Suprapubic skin (tissue), 4 donors: ENCODE results near the gene BIN1. TPM values are rescaled to one million over a fixed set of nuclear protein-coding genes. Genes with fewer than 3 reads are reported as not detected.

Source experiments
- DNase-seq, 2 donors: peaks; one replicate each; pipeline ENCODE4 v3.0.0-alpha.2; 2019; ENCODE audit warnings: low spot score in 2 of 2
- H3K27ac ChIP-seq: fragments of 200-600 bp; sonication (generic); one replicate; pipeline ENCODE4 v1.5.1; 2019
- H3K27me3 ChIP-seq: fragments of 200-600 bp; sonication (generic); one replicate; pipeline ENCODE4 v1.5.1; 2019
- H3K36me3 ChIP-seq: fragments of 200-600 bp; sonication (generic); one replicate; pipeline ENCODE4 v1.5.1; 2019
- H3K4me1 ChIP-seq: fragments of 200-600 bp; sonication (generic); one replicate; pipeline ENCODE4 v1.5.1; 2019
- H3K4me3 ChIP-seq: fragments of 200-600 bp; sonication (generic); one replicate; pipeline ENCODE4 v1.5.1; 2019; ENCODE audit warnings: mild to moderate bottlenecking
- H3K9me3 ChIP-seq: fragments of 200-600 bp; sonication (generic); one replicate; pipeline ENCODE4 v1.5.1; 2019
- EP300 ChIP-seq: sonication (generic); formaldehyde crosslinking; IDR thresholded peaks from one replicate; pipeline ENCODE4 v1.6.1; 2017; ENCODE audit warnings: antibody characterized with exemption
- POLR2A ChIP-seq, 2 donors: fragments of 450-650 bp; IDR thresholded peaks; one replicate each; pipeline ENCODE4 v1.6.1; 2017; ENCODE audit warnings: antibody characterized with exemption in 2 of 2, mild to moderate bottlenecking in 2 of 2, moderate library complexity in 2 of 2
- POLR2AphosphoS5 ChIP-seq, 3 donors: sonication (generic); formaldehyde crosslinking; IDR thresholded peaks; one replicate each; pipeline ENCODE4 v1.6.1; 2017; ENCODE audit warnings: antibody characterized with exemption in 3 of 3
- WGBS: methylation state at CpG from one replicate; pipeline ENCODE4 v1.1.5; 2018; 5-methylcytosine and 5-hydroxymethylcytosine counted together
- total RNA-seq, 4 donors: library from RNA; depleted of rRNA; stranded (reverse); fragments of >200 nt; gene quantifications; one replicate each; pipeline ENCODE4 v1.1.0, GENCODE V29; 2016
- TF ChIP-seq, protein P1 (sequence below), 2 donors: fragments of 200-600 bp in 1 of 2; fragments of 450-650 bp in 1 of 2; sonication (generic) in 1 of 2; IDR thresholded peaks; one replicate each; pipeline ENCODE4 v1.5.1; 2016 to 2019; ENCODE audit warnings: antibody characterized with exemption in 2 of 2, mild to moderate bottlenecking in 1 of 2, moderate library complexity in 1 of 2

Gene BIN1
- total RNA-seq, 4 donors from 2014 or later = 5.6 to 13.3 (median 8.8) TPM

DNA sequence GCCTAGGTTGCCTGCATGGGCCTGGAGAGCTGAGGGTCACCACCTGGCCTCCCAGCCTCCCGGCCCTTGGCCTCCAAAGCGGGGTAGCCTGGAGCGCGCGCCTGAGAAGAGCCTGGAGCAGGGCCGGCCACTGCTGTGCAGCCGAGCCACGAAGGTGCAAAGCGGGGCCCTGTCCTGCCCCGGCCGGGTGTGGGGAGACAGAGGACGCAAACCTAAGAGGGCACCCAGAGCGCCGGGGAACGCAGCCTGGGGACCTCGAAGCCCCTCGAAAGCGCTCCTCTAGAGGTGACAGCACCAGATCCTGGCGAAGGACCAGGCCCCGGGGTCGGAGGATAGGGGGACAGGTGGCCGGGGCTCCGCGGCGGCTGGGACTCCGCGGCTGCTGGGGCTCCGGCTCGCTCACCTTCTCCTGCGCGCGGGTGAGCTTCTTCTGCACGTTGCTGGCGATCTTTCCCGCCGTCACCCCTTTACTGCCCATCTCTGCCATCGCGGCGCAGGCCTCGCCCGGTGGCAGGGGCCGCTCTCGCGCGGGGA is 430 bp downstream of the BIN1 start:
- Histone ChIP-seq H3K27ac (peak overlapping the region; percentile 77), H3K9me3 (no peaks in the 10 kb centered on the region), H3K4me3 (peak overlapping the region; percentile 87), H3K4me1 (peaks cover 37% of the 10 kb centered on the region), H3K27me3 (no peaks in the 10 kb centered on the region), H3K36me3 (no peaks in the 10 kb centered on the region)
- under 1% methylated on average over 19 of the region's 45 CpGs for WGBS
- DNase-seq = peak; percentile 76 to 78
- TF ChIP-seq EP300 (no peak), POLR2AphosphoS5 (IDR thresholded peaks at IDR 0.05) (no peak), POLR2A (IDR thresholded peaks at IDR 0.05) (no peak)
- TF ChIP-seq, protein P1, sequence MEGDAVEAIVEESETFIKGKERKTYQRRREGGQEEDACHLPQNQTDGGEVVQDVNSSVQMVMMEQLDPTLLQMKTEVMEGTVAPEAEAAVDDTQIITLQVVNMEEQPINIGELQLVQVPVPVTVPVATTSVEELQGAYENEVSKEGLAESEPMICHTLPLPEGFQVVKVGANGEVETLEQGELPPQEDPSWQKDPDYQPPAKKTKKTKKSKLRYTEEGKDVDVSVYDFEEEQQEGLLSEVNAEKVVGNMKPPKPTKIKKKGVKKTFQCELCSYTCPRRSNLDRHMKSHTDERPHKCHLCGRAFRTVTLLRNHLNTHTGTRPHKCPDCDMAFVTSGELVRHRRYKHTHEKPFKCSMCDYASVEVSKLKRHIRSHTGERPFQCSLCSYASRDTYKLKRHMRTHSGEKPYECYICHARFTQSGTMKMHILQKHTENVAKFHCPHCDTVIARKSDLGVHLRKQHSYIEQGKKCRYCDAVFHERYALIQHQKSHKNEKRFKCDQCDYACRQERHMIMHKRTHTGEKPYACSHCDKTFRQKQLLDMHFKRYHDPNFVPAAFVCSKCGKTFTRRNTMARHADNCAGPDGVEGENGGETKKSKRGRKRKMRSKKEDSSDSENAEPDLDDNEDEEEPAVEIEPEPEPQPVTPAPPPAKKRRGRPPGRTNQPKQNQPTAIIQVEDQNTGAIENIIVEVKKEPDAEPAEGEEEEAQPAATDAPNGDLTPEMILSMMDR (IDR thresholded peaks at IDR 0.05) = no peak

DNA sequence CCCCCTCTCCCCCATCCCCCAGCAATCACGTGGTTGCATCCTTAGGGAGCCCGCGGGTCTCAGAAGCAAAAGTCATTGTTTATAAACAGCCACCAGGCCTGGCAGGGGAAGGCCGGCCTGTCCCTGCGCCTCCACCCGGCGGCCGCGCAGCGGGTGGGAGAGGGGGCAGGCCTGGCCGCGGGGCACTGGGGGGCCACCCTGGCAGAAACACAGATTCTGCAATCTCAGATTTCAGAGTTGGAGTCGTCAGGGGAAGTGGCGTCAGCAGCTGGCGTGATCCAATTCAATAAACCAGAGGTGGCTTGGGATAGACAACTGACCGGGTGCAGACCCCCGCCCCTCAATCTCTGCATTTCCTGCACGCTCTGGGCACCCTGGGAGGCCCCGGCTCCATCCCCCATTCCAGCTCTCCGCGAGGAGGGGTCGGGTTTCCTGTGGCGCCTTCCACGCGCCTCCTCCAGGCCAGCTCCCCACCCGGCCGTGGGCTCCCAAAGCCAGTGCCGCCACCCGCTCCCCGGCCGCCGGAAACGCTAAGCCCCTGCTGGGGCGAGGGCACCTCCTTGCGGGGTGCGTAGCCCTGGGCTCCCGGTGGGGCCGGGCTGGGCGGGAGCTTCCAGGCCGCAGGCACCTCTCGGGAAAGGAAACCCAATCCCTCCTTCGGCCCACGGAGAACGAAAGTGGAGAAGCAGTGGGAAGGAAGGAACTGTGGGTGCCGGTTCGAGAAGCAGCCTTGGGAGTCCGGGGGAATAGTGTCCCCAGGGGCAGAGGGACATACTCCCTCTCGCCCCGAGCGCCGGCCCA is 1.1 kb downstream of the BIN1 start:
- peak; percentile 70 to 76 for DNase-seq
- Histone ChIP-seq H3K4me1 (peaks cover 37% of the 10 kb centered on the region), H3K36me3 (no peaks in the 10 kb centered on the region), H3K27me3 (no peaks in the 10 kb centered on the region), H3K27ac (peak overlapping the region; percentile 77), H3K4me3 (peak overlapping the region; percentile 87), H3K9me3 (no peaks in the 10 kb centered on the region)
- no peak for TF ChIP-seq EP300
- TF ChIP-seq POLR2A (IDR thresholded peaks at IDR 0.05) = no peak
- TF ChIP-seq, protein P1 (IDR thresholded peaks at IDR 0.05) = no peak
- TF ChIP-seq POLR2AphosphoS5 (IDR thresholded peaks at IDR 0.05) = no peak
- 5% methylated on average over 10 of the region's 51 CpGs for WGBS

DNA sequence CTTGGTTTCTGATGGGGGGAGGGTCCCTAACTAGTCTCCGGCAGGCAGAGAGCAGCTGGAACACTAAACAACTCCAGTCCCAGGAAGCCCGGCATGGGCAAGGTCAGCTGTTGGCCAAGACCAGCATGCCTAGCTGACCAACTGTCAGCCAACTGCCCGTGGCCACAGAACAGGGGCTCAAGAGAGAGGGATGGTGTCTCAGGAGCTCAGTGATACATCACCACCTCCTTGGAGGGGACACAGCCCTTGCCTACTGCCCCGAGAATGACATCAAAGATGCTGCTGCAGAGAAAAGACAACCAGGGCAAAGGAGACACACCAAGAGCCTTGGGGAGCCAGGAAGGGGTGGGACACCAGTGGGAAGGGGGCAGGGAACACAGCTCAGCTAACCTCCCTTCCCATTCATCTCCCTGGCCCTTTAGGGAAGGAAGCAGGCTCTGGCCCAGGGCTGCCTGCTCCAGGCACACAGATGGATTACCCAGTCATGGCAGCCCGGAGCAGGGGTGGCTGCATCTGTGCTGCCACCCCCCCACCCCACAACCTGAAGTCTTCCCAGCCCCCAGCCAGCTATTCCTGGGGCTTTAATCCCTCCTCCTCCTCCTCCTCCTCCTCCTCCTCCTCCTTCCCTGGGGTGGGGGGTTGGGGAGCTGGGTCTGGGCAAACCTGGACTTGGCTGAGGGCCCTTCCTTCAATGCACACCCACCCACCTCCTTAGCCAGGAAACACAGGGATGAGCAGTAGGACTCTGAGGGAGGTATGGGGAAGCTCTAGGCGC is 1.9 kb downstream of the BIN1 start:
- Histone ChIP-seq H3K27ac (peak overlapping the region; percentile 77), H3K9me3 (no peaks in the 10 kb centered on the region), H3K36me3 (no peaks in the 10 kb centered on the region), H3K27me3 (no peaks in the 10 kb centered on the region), H3K4me3 (peak overlapping the region; percentile 87), H3K4me1 (peaks cover 37% of the 10 kb centered on the region)
- DNase-seq = peak; percentile 56 to 70
- WGBS = 53% methylated on average over 4 of the region's 6 CpGs
- TF ChIP-seq, protein P1 (IDR thresholded peaks at IDR 0.05) = no peak
- no peak for TF ChIP-seq POLR2AphosphoS5 (IDR thresholded peaks at IDR 0.05)
- TF ChIP-seq POLR2A (IDR thresholded peaks at IDR 0.05) = no peak

DNA sequence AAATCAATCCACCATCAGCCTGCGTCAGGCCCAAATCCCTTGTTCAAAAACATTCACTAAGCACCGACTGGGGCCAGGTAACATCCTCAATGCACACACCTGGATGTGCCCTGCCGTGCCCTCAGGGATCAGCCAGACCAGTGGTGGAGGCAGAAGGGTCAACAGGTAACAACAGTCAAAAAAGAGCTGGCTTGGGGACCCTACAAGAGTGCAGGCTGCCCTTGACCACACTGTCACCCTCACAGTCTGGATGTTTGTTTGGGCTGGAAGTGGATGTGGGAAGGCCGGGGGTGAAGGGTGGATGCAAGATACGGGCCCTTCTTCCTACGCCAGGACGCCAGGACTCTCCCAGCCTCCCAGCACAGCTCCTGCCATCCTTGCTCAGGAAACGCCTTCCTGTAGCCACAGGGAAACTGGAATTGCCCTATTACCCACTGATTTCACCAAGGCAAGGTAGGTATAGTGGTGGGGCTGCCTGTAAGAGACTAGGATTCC is 2.7 kb downstream of the BIN1 start:
- Histone ChIP-seq H3K36me3 (no peaks in the 10 kb centered on the region), H3K9me3 (no peaks in the 10 kb centered on the region), H3K4me1 (peaks cover 37% of the 10 kb centered on the region), H3K27ac (no peak overlapping the region), H3K27me3 (no peaks in the 10 kb centered on the region), H3K4me3 (no peak overlapping the region)
- DNase-seq = peak; percentile 51 to 64
- WGBS = 82% methylated on average over 8 of the region's 8 CpGs
- TF ChIP-seq POLR2AphosphoS5 (IDR thresholded peaks at IDR 0.05) (no peak), EP300 (no peak), POLR2A (IDR thresholded peaks at IDR 0.05) (no peak)

DNA sequence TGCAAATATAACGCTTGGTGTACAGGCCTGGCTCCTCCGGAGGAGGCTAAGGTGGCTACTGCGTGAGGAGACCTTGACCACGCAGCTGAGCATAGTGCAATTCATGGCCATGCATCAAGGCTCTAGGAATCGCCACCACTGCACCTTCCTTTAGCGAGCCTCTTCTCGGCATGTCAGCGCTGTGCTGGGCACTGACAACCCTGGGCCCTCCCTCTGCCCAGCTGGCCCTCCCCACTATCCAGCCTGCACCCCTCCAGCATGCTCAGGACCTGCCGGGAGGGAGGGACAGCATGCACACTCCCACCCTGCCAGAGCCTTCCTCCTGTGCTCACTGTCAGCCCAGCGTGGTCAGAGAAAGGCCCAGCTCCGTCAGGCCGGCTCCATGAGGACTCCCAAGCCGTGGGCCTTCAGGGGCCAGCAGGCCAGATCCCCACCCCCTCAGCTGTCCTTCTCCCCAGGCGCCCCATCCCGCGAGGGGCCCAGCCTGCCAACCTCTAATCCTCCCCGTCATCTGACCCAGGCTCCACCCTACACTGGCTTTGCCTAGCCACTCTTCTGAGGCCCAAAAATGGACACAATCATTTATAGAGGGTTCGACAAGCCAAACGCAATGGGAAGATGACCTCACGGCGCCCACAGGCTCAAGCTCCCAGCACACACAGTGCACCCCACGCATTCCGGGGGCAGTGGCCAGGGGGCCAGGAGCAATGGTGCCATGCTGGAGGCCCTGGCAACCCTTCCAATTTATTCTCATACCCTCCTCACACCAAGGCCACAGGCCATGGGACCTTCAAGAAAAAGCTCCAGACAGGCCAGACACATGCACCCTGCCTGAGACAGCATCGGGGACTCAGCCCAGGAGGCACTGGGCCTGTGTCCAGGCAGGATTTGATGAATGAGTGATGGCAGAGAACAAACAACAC is 3.5 kb downstream of the BIN1 start:
- no peaks in the 10 kb centered on the region for H3K36me3 ChIP-seq
- WGBS = 80% methylated on average over 16 of the region's 24 CpGs
- H3K4me3 ChIP-seq = no peak overlapping the region
- H3K9me3 ChIP-seq = no peaks in the 10 kb centered on the region
- peaks cover 37% of the 10 kb centered on the region for H3K4me1 ChIP-seq
- DNase-seq = peak; percentile 58 to 69
- TF ChIP-seq POLR2A (IDR thresholded peaks at IDR 0.05) = no peak
- no peak for TF ChIP-seq POLR2AphosphoS5 (IDR thresholded peaks at IDR 0.05)
- TF ChIP-seq EP300 = no peak
- TF ChIP-seq, protein P1 (IDR thresholded peaks at IDR 0.05) = no peak
- H3K27me3 ChIP-seq = no peaks in the 10 kb centered on the region
- no peak overlapping the region for H3K27ac ChIP-seq
